Sigmoid colon (tissue), 4 donors: ENCODE measurements around the gene SUGP2.

Source experiments
- CTCF ChIP-seq, 4 experiments: fragments of 450-650 bp in 3 of 4; fragments of 200-600 bp in 1 of 4; IDR thresholded peaks; one replicate each; pipeline ENCODE4 v1.5.1; 2016 to 2019; ENCODE audit warnings: antibody characterized with exemption in 4 of 4, mild to moderate bottlenecking in 3 of 4, moderate library complexity in 2 of 4
- EP300 ChIP-seq, 4 donors: sonication (generic); formaldehyde crosslinking; IDR thresholded peaks; one replicate each; pipeline ENCODE4 v1.6.1; 2017; ENCODE audit warnings: antibody characterized with exemption in 4 of 4
- POLR2A ChIP-seq, 2 donors: fragments of 450-650 bp; IDR thresholded peaks; one replicate each; pipeline ENCODE4 v1.6.1; 2016; ENCODE audit warnings: antibody characterized with exemption in 2 of 2, mild to moderate bottlenecking in 2 of 2, moderate library complexity in 2 of 2
- POLR2AphosphoS5 ChIP-seq, 4 donors: sonication (generic); formaldehyde crosslinking; IDR thresholded peaks; one replicate each; pipeline ENCODE4 v1.6.1; 2017; ENCODE audit warnings: antibody characterized with exemption in 4 of 4

GRCh38 chr19:18991006-18991405 is 42.3 kb downstream of the SUGP2 start:
- no peak for TF ChIP-seq CTCF (IDR thresholded peaks at IDR 0.05)
- no peak for TF ChIP-seq POLR2A (IDR thresholded peaks at IDR 0.05)
- TF ChIP-seq EP300 (IDR thresholded peaks at IDR 0.05): no peak
- no peak for TF ChIP-seq POLR2AphosphoS5 (IDR thresholded peaks at IDR 0.05)
